ENCODE results near the gene KCTD11.

Gene KCTD11

GRCh38 chr17:7351665-7352502, at the start of gene KCTD11:
TSS of gene KCTD11 (plus strand) at chr17:7352162.
- DNase-seq (ENCODE audit: low spot score), result peak; percentile 83

- no peak for DNase-seq (ENCODE audit: low spot score)
These were observed 47.8 kb upstream of the KCTD11 start for GRCh38 chr17:7304179-7304578.

- peak; percentile 99 for DNase-seq (ENCODE audit: low spot score)
These were observed 44.9 kb upstream of the KCTD11 start, which contains the start of gene EIF5A for GRCh38 chr17:7306911-7307685. TSS of gene EIF5A (plus strand) at chr17:7307628. CDS start at chr17:7309636, 2,008 bp downstream.

GRCh38 chr17:7307686-7308624, 44.0 kb upstream of the KCTD11 start:
- peak; percentile 30 for DNase-seq (ENCODE audit: low spot score)

- peak; percentile 56 for DNase-seq (ENCODE audit: low spot score)
These were observed 43.1 kb upstream of the KCTD11 start for GRCh38 chr17:7308625-7309433.

- no peak for DNase-seq (ENCODE audit: low spot score)
These were observed 42.3 kb upstream of the KCTD11 start for GRCh38 chr17:7309628-7310027.

GRCh38 chr17:7311110-7311705, 40.8 kb upstream of the KCTD11 start:
- no peak for DNase-seq (ENCODE audit: low spot score)

GRCh38 chr17:7312432-7313087, 39.4 kb upstream of the KCTD11 start:
- no peak for DNase-seq (ENCODE audit: low spot score)

- DNase-seq (ENCODE audit: low spot score), result no peak
These were observed 38.7 kb upstream of the KCTD11 start for GRCh38 chr17:7313088-7313889.

- DNase-seq (ENCODE audit: low spot score), result no peak
These were observed 37.9 kb upstream of the KCTD11 start for GRCh38 chr17:7313890-7314718.

- DNase-seq (ENCODE audit: low spot score), result peak; percentile 92
These were observed 37.0 kb upstream of the KCTD11 start, which contains the start of gene GPS2 for GRCh38 chr17:7314719-7315569. TSS of gene GPS2 (minus strand) at chr17:7315360. CDS start at chr17:7315052, 308 bp downstream.

GRCh38 chr17:7315570-7316235, 36.3 kb upstream of the KCTD11 start:
- DNase-seq (ENCODE audit: low spot score), result no peak

- no peak for DNase-seq (ENCODE audit: low spot score)
These were observed 34.7 kb upstream of the KCTD11 start for GRCh38 chr17:7317161-7317803.

- DNase-seq (ENCODE audit: low spot score), result no peak
These were observed 33.7 kb upstream of the KCTD11 start for GRCh38 chr17:7318121-7318860.

GRCh38 chr17:7321466-7321865, 30.5 kb upstream of the KCTD11 start:
- no peak for DNase-seq (ENCODE audit: low spot score)
